NCI-H82 treated with DMSO at 0.1 percent for 48 hours (cell line): ENCODE data around the gene TEPSIN.

Experiments used
- DNase-seq: peaks from one replicate; lab custom pipeline; 2025; ENCODE audit not compliant: unreplicated experiment; lab: John Stamatoyannopoulos, UW

TEPSIN gene, protein sequence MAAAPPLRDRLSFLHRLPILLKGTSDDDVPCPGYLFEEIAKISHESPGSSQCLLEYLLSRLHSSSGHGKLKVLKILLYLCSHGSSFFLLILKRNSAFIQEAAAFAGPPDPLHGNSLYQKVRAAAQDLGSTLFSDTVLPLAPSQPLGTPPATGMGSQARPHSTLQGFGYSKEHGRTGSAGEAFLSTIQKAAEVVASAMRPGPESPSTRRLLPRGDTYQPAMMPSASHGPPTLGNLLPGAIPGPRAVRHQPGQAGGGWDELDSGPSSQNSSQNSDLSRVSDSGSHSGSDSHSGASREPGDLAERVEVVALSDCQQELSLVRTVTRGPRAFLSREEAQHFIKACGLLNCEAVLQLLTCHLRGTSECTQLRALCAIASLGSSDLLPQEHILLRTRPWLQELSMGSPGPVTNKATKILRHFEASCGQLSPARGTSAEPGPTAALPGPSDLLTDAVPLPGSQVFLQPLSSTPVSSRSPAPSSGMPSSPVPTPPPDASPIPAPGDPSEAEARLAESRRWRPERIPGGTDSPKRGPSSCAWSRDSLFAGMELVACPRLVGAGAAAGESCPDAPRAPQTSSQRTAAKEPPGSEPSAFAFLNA

DNA sequence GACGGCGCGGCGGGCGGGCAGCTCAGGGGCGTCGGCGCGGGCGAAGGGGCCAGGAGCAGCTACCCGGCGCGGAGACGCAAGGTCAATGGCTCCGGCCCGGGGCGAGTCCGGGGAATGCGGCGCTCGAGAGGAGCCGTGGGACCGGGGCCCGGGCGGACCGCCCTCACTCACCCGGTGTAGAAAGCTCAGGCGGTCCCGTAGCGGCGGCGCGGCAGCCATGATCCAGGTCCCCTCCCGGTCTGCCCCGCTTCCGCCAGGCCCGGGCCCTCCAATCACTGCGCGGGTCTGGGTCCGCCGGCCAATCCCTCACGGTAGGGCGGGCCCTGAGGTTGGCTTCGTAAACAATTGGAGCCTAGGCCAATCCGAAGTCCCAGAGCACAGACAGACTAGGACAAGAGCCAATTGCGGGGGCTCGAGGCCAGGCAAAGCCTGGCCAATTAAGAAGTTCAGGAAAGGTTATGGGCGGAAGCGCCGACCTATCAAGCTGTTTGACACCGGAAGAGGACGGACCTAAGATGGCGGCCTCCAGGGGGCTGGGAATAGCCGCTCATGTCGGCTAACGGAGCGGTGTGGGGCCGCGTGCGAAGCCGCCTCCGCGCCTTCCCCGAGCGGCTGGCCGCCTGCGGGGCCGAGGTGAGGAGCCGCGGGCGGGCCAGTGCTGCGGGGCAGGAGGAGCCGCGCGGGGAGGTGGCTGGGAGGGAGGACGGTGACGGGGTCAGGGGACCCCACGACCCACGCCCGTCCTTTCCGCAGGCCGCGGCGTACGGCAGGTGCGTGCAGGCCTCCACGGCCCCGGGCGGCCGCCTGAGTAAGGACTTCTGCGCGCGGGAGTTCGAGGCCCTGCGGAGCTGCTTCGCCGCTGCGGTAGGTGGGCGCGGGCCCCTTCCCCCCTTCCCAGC lies at the start of gene TEPSIN, which contains the start of gene NDUFAF8:
Gene TEPSIN, minus strand, starts transcription at position 241 of the 899 bp plus-strand sequence. Its CDS starts 22 bp downstream, at position 219.
Gene NDUFAF8, plus strand, starts transcription at position 504 of the 899 bp plus-strand sequence. Its CDS starts 46 bp downstream, at position 550.
- peak; percentile 99 for DNase-seq

DNA sequence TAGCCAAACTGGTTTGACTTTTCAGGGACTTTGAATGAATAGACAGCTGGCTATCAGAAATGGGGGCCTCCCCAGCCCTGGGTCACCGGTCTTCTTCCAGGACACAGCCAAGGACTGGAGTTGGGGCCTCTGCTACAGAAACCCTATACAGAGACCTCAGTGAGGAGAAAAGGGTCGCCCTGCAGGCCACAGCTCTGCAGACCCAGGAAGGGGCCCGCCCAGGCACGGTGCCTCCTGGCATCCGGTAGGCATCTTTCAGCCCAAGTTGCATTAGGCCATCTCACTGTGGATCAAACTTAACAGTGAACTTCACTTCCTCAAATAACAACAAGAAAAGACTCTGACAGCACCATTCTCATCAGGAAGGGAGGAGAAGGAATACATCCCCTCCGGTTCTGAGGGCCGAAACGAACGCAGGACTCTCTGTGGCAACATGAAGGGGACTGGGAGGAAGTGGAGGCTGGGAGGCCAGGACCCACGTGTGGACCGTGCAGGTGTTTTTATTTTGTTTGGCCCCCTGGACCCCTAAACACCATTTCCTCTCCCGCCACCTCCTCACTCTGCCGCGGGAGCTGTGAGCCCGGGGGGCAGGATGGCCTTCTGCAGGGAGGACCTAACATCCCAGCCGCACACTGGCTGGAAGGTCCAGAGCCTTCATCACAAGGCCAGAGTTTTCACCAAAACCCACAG lies 49.0 kb upstream of the TEPSIN start:
- DNase-seq, result no peak

DNA sequence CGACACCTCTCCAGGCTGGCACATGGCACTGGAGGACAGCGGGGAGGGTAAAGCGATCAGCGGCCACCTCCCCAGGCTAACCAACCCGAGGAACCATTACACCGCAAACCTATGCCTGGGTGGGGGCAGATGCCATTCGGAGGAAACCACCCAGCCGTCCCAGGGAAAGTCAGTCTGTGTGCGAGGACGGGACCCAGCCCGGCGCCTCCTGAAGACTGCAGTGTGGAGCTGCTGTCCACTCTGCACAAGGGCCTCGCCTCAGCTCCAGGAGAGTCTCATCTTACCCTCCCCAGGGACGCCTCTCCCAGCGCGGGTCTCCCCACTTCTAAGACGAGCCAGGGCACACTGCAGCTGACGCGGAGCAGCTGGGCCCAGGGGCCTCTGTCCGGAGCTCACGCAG lies 48.3 kb upstream of the TEPSIN start:
- DNase-seq, result no peak

DNA sequence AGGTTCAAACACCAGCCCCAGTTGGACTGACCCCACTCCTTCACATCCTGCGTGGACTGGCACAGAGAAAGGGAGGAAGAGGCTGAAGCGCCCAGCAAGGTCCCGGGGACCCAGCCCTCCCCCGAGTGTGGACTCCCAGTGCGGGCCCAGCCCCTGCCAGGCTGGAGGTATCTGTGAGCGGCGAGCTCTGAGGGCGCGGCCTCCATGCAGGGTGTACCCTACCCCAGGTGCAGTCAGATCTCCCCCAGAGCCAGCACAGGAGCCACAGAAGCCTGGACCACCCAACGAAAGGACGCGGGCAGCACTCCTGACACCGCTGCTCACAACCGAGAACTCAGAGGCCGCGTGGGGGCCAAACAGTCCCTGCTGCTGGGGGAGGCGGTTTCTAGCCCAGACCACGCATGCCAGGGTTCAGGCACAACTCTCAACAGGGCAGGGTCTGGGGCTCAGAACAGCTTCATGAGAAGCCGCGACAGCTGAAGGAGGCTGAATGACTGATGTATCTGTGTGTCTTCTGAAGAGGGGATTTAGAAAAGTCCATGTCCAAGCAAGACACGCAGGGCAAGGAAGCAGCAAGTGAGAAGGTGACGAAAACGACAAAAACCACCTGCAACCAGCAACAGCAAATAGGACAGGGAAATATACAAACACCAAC lies 47.8 kb upstream of the TEPSIN start:
- DNase-seq, result no peak

DNA sequence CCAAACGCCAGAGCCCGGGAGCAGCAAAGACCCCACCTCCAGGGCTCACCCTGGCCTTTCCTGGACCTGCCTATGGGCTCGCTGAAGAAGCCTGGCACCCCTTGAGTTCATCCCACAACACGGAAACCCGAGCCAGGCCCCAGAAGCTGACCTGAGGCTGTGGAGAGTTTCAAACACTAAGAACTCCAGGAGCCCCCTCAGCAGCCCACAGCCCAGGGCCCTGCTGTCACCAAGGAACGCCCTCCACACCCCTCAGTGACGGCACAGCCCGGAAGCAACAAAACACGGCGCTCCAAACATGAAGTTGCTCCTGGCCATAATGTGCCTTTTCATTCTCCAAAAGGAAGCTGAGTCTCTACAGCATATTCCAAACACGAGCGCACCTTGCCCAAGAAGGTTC lies 47.0 kb upstream of the TEPSIN start:
- DNase-seq, result no peak

DNA sequence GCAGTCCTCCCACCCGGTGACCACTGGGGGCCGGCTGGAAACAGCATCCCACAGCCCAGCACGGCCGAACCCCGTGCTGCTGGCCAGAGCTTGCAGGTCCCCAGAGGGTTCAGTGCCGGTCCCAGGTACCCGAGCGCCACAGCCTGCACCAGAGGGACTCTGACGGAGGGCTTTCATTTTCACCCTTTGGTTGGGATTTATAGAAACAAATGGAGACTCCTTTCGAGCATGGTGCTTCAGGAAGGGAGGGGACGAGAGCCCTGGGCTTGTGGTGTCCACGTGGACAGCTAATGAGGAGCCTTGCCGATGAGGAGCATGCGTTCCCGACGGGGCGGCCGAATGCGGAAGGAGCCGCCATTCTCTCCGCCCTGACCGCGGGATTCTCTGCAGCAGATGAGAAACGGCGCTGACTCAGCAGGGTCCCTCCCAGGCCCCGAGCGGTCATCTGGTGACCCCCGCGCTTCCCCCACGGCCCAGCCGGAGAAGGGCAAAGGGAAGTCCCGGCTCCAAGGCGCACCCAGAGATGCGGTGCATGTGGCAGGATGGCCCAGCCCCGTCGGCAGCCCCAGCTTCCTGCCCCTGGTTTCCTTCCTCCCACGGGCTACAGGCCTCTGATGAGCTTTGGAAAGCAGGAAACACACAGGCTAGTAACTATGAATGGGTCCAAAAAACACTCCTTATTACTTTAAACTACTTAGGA lies 46.5 kb upstream of the TEPSIN start:
- DNase-seq, result no peak

DNA sequence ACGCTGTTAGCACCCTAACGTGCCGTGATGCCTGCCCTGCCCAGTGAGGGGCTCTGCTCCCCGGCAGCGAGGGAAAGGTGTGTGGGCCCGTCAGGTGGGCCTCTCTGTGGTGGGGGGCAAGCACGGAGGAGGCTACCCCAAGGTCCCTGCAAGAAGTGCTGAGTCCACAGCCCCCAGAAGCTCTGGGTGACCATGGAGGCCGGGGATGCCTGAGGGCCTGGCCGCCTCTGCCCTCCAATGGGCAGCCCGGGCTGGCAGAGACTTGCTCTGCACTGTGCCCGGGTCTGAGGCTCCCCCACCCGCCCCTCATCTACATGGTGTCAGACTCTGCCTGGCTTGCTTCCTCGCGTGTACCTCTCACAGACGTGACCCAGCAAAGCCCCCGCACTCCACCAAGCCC lies 44.0 kb upstream of the TEPSIN start:
- no peak for DNase-seq

DNA sequence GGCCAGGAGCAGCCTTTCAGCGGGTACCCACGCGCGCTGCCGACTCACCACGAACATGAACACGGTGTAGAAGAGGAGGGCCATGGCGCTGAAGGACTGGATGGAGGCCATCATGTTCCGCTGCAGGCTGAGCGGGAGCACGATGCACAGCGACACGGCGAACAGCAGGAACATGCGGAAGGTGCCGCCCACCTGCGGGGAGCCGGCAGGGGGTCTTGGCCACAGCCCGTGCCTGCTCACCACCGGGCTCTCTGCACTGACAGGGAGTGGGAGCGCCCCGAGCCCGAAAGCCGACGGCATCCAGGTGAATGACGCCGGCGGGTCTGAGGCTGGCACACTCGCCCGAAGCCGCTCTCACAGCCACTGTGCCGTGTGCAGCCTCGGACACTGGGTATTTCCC lies 43.3 kb upstream of the TEPSIN start:
- DNase-seq, result no peak

DNA sequence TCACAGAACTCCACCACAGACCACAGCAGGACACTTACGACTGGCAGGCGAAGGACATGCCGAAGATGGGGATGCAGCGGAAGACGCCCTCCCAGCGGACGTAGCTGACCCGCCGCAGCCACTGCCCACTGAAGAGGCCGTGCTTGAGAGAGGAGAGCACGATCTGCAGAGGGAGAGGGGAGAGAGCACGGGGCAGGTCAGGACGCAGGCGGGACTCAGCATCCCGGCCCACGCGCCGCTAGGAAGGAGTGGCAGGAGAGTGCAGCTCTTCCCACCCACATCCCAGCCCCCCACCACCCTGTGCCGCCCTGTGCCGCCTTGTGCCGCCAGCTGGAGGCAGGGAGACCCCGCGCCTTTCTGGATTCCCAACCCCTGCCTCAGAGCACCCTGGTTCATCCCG lies 41.7 kb upstream of the TEPSIN start:
- no peak for DNase-seq

DNA sequence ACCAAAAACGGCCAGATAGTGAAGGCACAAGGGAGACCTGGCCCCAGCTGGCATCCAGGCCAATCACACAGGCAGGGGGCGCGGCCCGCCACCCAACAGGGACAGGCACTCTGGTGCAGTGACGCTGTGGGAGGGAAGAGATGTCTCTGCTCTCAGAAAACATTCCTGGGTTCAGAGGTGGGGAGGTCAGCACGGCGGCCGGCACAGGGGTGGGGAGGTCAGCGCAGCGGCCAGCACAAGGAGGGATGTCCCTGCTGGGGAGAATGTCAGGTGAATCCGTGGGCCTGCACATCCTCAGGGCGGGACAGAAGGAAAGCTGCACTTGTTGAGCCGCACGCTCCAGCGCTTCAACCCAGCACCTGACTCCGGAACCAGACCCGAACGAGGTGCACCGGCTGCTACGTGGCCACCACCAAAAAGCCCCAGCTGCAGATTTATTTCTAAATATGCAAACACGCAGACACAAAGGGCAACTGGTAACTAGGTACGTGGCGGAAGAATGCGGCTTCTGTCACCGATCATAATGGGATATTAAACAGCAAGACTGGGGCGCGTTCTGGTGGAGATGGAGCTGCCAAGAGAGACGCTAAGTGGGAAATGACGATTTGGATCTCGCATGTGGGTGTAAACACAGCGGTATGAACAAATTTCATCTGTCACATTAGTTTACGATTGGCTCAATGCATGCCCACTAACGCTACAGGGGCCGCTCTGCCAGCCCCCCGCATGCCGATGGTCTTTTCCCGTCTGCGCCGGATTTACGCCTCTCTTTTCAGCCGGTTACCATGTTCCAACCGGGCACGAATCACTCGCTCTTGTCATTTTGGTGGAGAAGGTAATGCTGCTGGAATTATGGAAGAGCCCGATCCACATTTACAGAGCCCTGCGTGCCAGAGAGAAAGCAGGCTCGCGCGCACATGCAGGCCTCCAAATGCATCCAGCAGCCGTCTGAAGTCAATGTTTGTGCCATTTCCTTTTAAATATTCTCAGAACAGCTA lies 40.7 kb upstream of the TEPSIN start:
- no peak for DNase-seq

DNA sequence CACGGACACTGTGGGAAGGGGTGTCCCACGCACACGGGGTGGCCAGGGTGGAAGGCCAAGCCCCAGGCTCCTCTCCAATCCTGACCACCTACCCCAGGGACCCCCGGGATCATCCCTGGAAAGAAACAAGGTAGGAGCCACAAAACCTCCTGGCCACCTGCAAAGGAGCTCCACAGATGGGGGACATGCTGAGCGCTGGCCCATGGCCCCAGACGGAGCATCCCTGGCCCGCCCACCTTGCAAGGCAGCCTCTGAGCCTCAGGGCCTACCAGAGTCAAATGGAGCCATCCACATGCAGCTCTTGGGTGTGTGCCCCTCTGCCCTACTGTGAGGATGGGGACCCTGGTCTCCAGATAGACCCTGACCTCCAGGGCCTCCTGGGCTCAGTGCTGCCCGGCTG lies 40.0 kb upstream of the TEPSIN start:
- DNase-seq, result no peak

DNA sequence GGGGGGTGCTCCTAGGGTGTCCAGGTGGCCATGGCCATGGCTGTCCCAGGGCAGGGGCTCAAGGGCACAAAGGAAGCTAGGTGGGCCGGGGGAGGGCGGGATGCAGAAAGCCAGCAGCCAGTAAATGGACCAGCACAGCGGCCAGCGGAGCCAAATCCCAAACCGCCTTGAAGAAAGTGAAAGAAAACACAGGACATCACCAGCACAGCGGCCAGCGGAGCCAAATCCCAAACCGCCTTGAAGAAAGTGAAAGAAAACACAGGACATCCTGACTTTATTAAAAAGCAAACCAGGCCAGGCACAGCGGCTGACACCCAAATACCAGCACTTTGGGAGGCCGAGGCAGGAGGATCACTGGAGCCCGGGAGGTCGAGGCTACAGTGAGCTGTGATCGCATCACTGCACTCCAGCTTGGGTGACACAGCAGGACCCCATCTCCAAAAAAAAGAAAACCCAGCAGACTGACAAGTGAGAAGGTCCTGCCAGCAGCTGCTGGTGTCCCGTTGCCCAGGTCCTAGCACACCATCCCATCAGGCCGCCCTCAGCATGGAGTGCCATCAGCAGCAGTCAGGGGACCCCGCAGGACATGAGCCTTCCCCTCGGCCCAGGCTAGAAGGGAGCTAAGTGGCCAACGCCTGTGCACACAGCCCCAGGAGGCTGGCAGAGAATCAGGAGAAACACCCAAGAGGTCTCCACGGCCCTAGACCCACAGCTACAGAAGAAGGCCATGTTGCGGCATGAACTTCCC lies 39.3 kb upstream of the TEPSIN start:
- no peak for DNase-seq

DNA sequence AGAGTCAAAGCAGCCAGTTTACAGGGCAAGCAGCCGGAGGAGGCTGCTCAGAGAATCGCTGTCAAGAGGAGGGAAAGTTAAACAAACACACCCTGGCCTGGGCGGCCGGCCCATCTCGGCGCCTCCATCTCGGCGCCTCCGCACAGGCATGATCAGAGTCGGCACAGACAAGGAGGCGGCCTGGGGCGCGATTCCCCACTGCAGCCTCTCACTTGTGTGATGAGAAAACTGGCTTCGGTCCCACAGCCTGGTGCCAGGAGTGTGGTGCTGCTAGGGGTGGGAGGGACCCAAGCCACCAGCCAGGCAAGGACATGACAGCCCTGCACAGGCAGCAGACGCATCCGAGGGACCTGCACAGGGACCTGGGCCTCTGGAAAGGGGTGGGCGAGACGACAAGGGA lies 38.6 kb upstream of the TEPSIN start:
- no peak for DNase-seq

DNA sequence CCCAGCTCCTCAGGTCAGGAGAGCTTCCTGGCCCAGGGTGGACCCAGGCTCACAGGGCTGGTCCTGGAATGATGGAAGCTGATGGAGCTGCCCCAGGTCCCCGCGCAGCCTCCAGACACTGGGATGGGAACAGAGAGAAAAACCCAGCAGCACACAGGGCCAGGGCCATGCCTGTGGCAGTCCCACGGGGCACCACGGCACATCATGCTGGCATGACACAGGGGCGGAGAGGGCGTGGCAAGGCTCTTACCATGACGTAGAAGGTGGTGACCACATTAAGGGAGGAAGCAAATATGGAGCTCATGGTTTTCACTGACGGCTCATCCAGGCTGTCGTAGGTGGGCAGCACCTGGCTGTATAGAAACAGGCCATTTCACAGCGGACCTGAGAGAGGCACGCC lies 37.9 kb upstream of the TEPSIN start:
- DNase-seq, result no peak

DNA sequence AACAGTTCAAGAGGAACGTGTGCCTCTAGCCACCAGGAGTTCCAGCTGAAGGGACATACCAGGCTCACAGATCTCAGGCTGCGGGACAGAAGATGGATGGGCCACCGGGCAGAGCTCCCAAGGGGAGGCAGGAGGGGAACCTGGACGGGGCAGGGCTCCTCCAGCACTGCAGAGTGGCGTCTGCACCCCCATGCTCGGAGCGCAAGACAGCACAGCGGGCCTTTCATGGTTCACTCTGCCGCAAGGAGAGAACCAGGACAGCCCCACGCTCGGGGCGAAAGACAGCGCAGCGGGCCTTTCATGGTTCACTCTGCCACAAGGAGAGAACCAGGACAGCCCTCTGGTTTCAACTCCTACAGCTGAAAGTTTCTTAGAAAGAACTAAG lies 35.6 kb upstream of the TEPSIN start:
- DNase-seq, result no peak

DNA sequence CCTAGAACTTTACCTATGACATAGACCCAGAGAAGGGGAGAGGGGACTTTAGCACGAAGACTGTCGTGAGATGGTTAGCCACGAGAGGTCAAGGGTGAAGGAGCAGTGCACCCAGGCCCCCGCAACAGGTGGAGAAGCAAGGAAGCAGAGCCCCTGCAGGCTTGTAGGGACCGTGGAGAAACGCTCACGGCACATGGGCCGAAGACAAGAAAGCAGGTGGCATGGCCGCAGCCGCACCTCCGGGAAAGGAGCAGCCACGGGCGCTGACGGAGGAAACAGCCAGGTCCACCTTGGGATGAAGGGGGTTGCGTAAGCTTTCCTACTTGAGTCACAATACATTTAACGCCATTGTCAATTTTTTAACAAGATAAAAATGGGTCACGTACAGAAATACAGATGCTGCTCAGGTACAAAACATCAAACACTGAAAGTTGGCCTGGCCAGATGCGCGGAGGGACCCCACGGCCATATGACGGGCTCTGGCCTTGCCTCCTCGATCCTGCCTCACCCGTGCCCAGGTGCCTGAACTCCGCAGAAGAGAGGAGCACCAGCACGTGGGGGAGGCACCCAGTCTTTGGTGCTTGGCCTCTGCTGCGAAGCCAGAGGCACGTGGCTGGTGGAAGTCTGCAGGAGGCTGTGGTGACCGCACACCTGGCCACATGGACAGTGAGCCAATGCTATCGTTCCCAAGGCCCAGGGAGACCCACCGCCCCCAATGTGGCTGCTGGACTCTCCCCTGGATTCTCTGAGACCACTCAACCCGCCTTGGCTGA lies 35.0 kb upstream of the TEPSIN start:
- no peak for DNase-seq

DNA sequence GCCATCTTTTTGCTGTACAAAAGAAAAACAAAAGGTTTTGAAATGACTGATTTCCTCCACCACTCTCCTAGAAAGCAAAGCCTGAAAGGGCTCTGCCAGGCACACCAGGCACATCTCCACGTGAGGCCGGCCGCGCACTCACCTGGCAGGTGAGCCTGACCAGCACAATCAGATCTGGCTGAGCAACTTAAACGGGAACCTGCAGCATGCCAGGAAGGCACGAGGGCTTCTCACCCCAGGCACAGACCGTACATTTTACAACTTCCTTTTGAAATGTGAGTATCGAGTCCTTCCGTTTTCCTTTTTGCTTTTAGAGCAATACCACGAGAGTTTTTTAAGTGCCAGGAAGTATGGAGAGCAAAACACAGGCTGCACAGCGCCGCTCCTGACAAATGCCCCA lies 33.8 kb upstream of the TEPSIN start:
- no peak for DNase-seq
